ENCODE data around the gene SCART1.
"Not testable (repeated sequence)": the region's sequence is repeated elsewhere in the genome, so short reads cannot be mapped to it uniquely, and the experiment has no call there.

SCART1 gene

GRCh38 chr10:133453516-133454203 lies at the start of gene SCART1:
TSS of gene SCART1 (plus strand) at chr10:133453945. CDS start at chr10:133453998, 53 bp downstream.
- no peak for DNase-seq (ENCODE audit: low spot score)

GRCh38 chr10:133405272-133405671 lies 48.5 kb upstream of the SCART1 start:
- DNase-seq (ENCODE audit: low spot score), result no peak

GRCh38 chr10:133405844-133406527 lies 47.8 kb upstream of the SCART1 start:
- no peak for DNase-seq (ENCODE audit: low spot score)

- no peak for DNase-seq (ENCODE audit: low spot score)
Measured at GRCh38 chr10:133411523-133412380, 42.0 kb upstream of the SCART1 start.

GRCh38 chr10:133412381-133412711 lies 41.4 kb upstream of the SCART1 start:
- DNase-seq (ENCODE audit: low spot score), result no peak

- DNase-seq (ENCODE audit: low spot score), result not testable (repeated sequence)
Measured at GRCh38 chr10:133414401-133414800, 39.3 kb upstream of the SCART1 start.

GRCh38 chr10:133415752-133416151 lies 38.0 kb upstream of the SCART1 start:
- no peak for DNase-seq (ENCODE audit: low spot score)

GRCh38 chr10:133418289-133418993 lies 35.3 kb upstream of the SCART1 start:
- no peak for DNase-seq (ENCODE audit: low spot score)

- DNase-seq (ENCODE audit: low spot score), result no peak
Measured at GRCh38 chr10:133419211-133419950, 34.4 kb upstream of the SCART1 start.

- no peak for DNase-seq (ENCODE audit: low spot score)
Measured at GRCh38 chr10:133420028-133420427, 33.7 kb upstream of the SCART1 start.

GRCh38 chr10:133420579-133420978 lies 33.2 kb upstream of the SCART1 start:
- no peak for DNase-seq (ENCODE audit: low spot score)

- DNase-seq (ENCODE audit: low spot score), result no peak
Measured at GRCh38 chr10:133421336-133422222, 32.2 kb upstream of the SCART1 start.

GRCh38 chr10:133422223-133422806 lies 31.4 kb upstream of the SCART1 start:
- no peak for DNase-seq (ENCODE audit: low spot score)

GRCh38 chr10:133422807-133423771 lies 30.7 kb upstream of the SCART1 start:
- DNase-seq (ENCODE audit: low spot score), result no peak

- DNase-seq (ENCODE audit: low spot score), result not testable (repeated sequence)
Measured at GRCh38 chr10:133424102-133424501, 29.6 kb upstream of the SCART1 start.

GRCh38 chr10:133424601-133425000 lies 29.1 kb upstream of the SCART1 start, which contains the start of gene SPRN:
TSS of gene SPRN (minus strand) at chr10:133424625. CDS start at chr10:133423681, 944 bp downstream.
- DNase-seq (ENCODE audit: low spot score), result not testable (repeated sequence)

- DNase-seq (ENCODE audit: low spot score), result not testable (repeated sequence)
Measured at GRCh38 chr10:133429571-133429970, 24.2 kb upstream of the SCART1 start.

- not testable (repeated sequence) for DNase-seq (ENCODE audit: low spot score)
Measured at GRCh38 chr10:133431888-133432613, 21.7 kb upstream of the SCART1 start.
